ENCODE data around the gene MSI2.

DNA sequence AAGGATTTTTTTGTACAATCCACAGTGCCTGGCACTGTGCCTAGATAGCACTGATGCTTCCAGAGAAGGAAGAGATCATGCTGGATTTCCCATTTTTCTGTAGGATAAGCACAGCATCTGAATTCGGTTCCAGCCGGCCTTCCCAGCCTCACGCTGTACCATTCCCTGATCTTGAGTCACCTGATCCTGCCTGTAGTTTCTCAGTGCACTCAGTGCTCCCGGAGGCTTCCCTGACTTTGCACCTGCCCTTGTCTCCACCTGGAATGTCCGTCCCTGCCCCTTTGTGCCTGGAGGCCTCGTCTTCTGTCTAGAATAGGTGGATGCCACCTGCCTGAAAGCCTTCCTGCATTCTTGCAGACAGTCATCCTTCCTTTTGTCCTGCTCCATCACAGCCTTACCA is 308.9 kb downstream of the MSI2 start:
- TF ChIP-seq EZH2 (IDR thresholded peaks at IDR 0.05) (no peak), POLR2AphosphoS5 (IDR thresholded peaks at IDR 0.05; ENCODE audit: borderline replicate concordance, low read depth, low read length) (no peak), FOXP2 (optimal IDR thresholded peaks at IDR 0.05; ENCODE audit: control extremely low read depth, extremely low read length, insufficient read depth) (no peak)

Measured in SK-N-MC (cell line).